Fibroblast of villous mesenchyme (primary cell): ENCODE data around the gene NQO2. TPM values are rescaled to one million over a fixed set of nuclear protein-coding genes. Genes with fewer than 3 reads are reported as not detected.

Experiments used
- DNase-seq: peaks from one replicate; pipeline ENCODE4 v3.0.0-alpha.2; 2010; ENCODE audit warnings: low read depth
- H3K4me3 ChIP-seq: 2 replicates; pipeline ENCODE4 v1.5.1; 2011; ENCODE audit warnings: low read depth, mild to moderate bottlenecking, low read length
- CTCF ChIP-seq: IDR thresholded peaks from 2 replicates; pipeline ENCODE4 v1.5.1; 2012; ENCODE audit warnings: low read depth, mild to moderate bottlenecking, low read length; ENCODE audit not compliant: insufficient read depth
- total RNA-seq: library from RNA; depleted of rRNA; stranded (reverse); fragments of >200 nt; gene quantifications from 2 replicates; pipeline ENCODE4 v1.2.3, GENCODE V29; 2012

The NQO2 gene
- total RNA-seq, 1 donor, result 12.1 TPM

- TF ChIP-seq CTCF, result no peak
- no peak for DNase-seq
- H3K4me3 ChIP-seq, result no peak overlapping the region
Measured at GRCh38 chr6:2957696-2958330, 41.9 kb upstream of the NQO2 start.

- no peak for TF ChIP-seq CTCF
- DNase-seq, result no peak
- no peak overlapping the region for H3K4me3 ChIP-seq
Measured at GRCh38 chr6:2958331-2958711, 41.4 kb upstream of the NQO2 start.

GRCh38 chr6:2958776-2959175 lies 40.9 kb upstream of the NQO2 start:
- no peak for TF ChIP-seq CTCF
- DNase-seq, result no peak

GRCh38 chr6:2959909-2960719 lies 39.6 kb upstream of the NQO2 start:
- DNase-seq, result peak; percentile 52
- TF ChIP-seq CTCF, result no peak
- no peak overlapping the region for H3K4me3 ChIP-seq

More at GRCh38 chr6:2958776-2959175, 40.9 kb upstream of the NQO2 start:
- no peak overlapping the region for H3K4me3 ChIP-seq

- H3K4me3 ChIP-seq, result no peak overlapping the region
- no peak for TF ChIP-seq CTCF
- DNase-seq, result no peak
Measured at GRCh38 chr6:2960935-2961334, 38.8 kb upstream of the NQO2 start.

- TF ChIP-seq CTCF, result no peak
- no peak overlapping the region for H3K4me3 ChIP-seq
- DNase-seq, result no peak
Measured at GRCh38 chr6:2961506-2961905, 38.2 kb upstream of the NQO2 start.
